Astrocyte (in vitro differentiated cells and primary cell): ENCODE results near the gene ZBTB46.

Source experiments
- EZH2 ChIP-seq: IDR thresholded peaks from 2 replicates; pipeline ENCODE4 v1.6.1; 2012; ENCODE audit warnings: mild to moderate bottlenecking, low read length, inconsistent platforms; ENCODE audit not compliant: insufficient read depth
- TF ChIP-seq, protein P1 (sequence below): IDR thresholded peaks from 2 replicates; pipeline ENCODE4 v1.5.1; 2011; ENCODE audit warnings: low read depth, mild to moderate bottlenecking, inconsistent platforms, low read length, moderate library complexity; ENCODE audit not compliant: insufficient read depth

DNA sequence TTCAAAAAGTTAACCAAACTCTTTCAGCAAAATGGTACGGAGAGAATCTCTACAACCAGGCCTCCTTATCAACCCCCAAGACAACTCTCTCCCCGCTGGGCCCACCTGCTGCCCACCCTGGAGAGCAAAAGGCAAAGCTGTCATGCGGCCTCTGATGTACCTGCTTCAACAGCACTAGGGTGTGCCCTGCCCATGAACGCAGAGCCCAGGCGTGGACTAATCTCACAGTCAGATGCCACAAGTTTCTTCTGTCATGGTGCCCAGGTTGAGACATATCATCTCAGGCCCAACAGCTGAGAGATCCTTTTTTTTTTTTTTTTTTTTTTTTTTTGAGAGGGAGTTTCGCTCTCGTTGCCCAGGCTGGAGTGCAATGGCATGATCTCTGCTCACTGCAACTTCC lies 65.2 kb downstream of the ZBTB46 start:
- TF ChIP-seq, protein P1, sequence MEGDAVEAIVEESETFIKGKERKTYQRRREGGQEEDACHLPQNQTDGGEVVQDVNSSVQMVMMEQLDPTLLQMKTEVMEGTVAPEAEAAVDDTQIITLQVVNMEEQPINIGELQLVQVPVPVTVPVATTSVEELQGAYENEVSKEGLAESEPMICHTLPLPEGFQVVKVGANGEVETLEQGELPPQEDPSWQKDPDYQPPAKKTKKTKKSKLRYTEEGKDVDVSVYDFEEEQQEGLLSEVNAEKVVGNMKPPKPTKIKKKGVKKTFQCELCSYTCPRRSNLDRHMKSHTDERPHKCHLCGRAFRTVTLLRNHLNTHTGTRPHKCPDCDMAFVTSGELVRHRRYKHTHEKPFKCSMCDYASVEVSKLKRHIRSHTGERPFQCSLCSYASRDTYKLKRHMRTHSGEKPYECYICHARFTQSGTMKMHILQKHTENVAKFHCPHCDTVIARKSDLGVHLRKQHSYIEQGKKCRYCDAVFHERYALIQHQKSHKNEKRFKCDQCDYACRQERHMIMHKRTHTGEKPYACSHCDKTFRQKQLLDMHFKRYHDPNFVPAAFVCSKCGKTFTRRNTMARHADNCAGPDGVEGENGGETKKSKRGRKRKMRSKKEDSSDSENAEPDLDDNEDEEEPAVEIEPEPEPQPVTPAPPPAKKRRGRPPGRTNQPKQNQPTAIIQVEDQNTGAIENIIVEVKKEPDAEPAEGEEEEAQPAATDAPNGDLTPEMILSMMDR, result no peak
- TF ChIP-seq EZH2, result no peak
